ENCODE data around the gene CHCHD10. TPM values are rescaled to one million over a fixed set of nuclear protein-coding genes. Genes with fewer than 3 reads are reported as not detected.

The CHCHD10 gene
- total RNA-seq, 1 experiment from 2014 or later = 115 TPM

GRCh38 chr22:23754220-23754919, 13.4 kb downstream of the CHCHD10 start, which contains the start of gene VPREB3:
Gene VPREB3 (minus strand): TSS chr22:23754425. CDS start chr22:23754363, 62 bp downstream.
- DNase-seq = peak; percentile 95
- H3K9ac ChIP-seq (ENCODE audit: low read length) = peak within 1 kb of the TSS; percentile 99
- peak within 1 kb of the TSS; percentile 98 for H3K27ac ChIP-seq (ENCODE audit: low read length)
- H3K4me3 ChIP-seq (ENCODE audit: low read length) = peak within 1 kb of the TSS; percentile 89
- peaks cover 13% of the 10 kb centered on the region for H3K79me2 ChIP-seq (ENCODE audit: low read length)
- H3K4me2 ChIP-seq (ENCODE audit: low read depth, low read length, poor library complexity, severe bottlenecking) = peak within 1 kb of the TSS; percentile 93
- H2AFZ ChIP-seq (ENCODE audit: low read length) = no peak within 1 kb of the TSS
- no peaks in the 10 kb centered on the region for H4K20me1 ChIP-seq (ENCODE audit: insufficient read depth, low read depth, low read length)
- no peaks in the 10 kb centered on the region for H3K9me2 ChIP-seq (replicated peaks; ENCODE audit: insufficient read depth, low read length)
- peaks cover 87% of the 10 kb centered on the region for H3K4me1 ChIP-seq (ENCODE audit: low read length)
- H3K9me3 ChIP-seq (ENCODE audit: low read length) = no peaks in the 10 kb centered on the region
- no peaks in the 10 kb centered on the region for H3K36me3 ChIP-seq (ENCODE audit: insufficient read depth, low read length)
- no peaks in the 10 kb centered on the region for H3K27me3 ChIP-seq (ENCODE audit: low read length)

- peaks cover 84% of the 10 kb centered on the region for H3K4me1 ChIP-seq (ENCODE audit: low read length)
- H2AFZ ChIP-seq (ENCODE audit: low read length) = no peak overlapping the region
- H3K27me3 ChIP-seq (ENCODE audit: low read length) = no peaks in the 10 kb centered on the region
- H3K9me3 ChIP-seq (ENCODE audit: low read length) = no peaks in the 10 kb centered on the region
- H3K79me2 ChIP-seq (ENCODE audit: low read length) = peaks cover 13% of the 10 kb centered on the region
- H3K4me3 ChIP-seq (ENCODE audit: low read length) = peak overlapping the region; percentile 89
- peak overlapping the region; percentile 93 for H3K4me2 ChIP-seq (ENCODE audit: low read depth, low read length, poor library complexity, severe bottlenecking)
- no peaks in the 10 kb centered on the region for H3K9me2 ChIP-seq (replicated peaks; ENCODE audit: insufficient read depth, low read length)
- DNase-seq = peak; percentile 92
- peak overlapping the region; percentile 98 for H3K27ac ChIP-seq (ENCODE audit: low read length)
- peak overlapping the region; percentile 99 for H3K9ac ChIP-seq (ENCODE audit: low read length)
- no peaks in the 10 kb centered on the region for H3K36me3 ChIP-seq (ENCODE audit: insufficient read depth, low read length)
- no peaks in the 10 kb centered on the region for H4K20me1 ChIP-seq (ENCODE audit: insufficient read depth, low read depth, low read length)
Observed at GRCh38 chr22:23753385-23753784, 14.4 kb downstream of the CHCHD10 start.

GRCh38 chr22:23752750-23753149, 15.0 kb downstream of the CHCHD10 start:
- H3K4me1 ChIP-seq (ENCODE audit: low read length) = peaks cover 83% of the 10 kb centered on the region
- DNase-seq = peak; percentile 96

GRCh38 chr22:23752090-23752691, 15.6 kb downstream of the CHCHD10 start:
- no peaks in the 10 kb centered on the region for H3K9me2 ChIP-seq (replicated peaks; ENCODE audit: insufficient read depth, low read length)
- H4K20me1 ChIP-seq (ENCODE audit: insufficient read depth, low read depth, low read length) = no peaks in the 10 kb centered on the region
- H3K27me3 ChIP-seq (ENCODE audit: low read length) = no peaks in the 10 kb centered on the region
- peak overlapping the region; percentile 89 for H3K4me3 ChIP-seq (ENCODE audit: low read length)
- peak overlapping the region; percentile 99 for H3K9ac ChIP-seq (ENCODE audit: low read length)
- peaks cover 14% of the 10 kb centered on the region for H3K79me2 ChIP-seq (ENCODE audit: low read length)
- no peaks in the 10 kb centered on the region for H3K9me3 ChIP-seq (ENCODE audit: low read length)
- H3K4me2 ChIP-seq (ENCODE audit: low read depth, low read length, poor library complexity, severe bottlenecking) = peak overlapping the region; percentile 93
- peak overlapping the region; percentile 98 for H3K27ac ChIP-seq (ENCODE audit: low read length)
- peak; percentile 98 for DNase-seq
- H2AFZ ChIP-seq (ENCODE audit: low read length) = no peak overlapping the region
- H3K36me3 ChIP-seq (ENCODE audit: insufficient read depth, low read length) = no peaks in the 10 kb centered on the region
- peaks cover 80% of the 10 kb centered on the region for H3K4me1 ChIP-seq (ENCODE audit: low read length)

More at GRCh38 chr22:23752750-23753149, 15.0 kb downstream of the CHCHD10 start:
- Histone ChIP-seq H3K4me2 (ENCODE audit: low read depth, low read length, poor library complexity, severe bottlenecking) (peak overlapping the region; percentile 93), H3K9me3 (ENCODE audit: low read length) (no peaks in the 10 kb centered on the region), H3K9ac (ENCODE audit: low read length) (peak overlapping the region; percentile 99), H3K27me3 (ENCODE audit: low read length) (no peaks in the 10 kb centered on the region), H4K20me1 (ENCODE audit: insufficient read depth, low read depth, low read length) (no peaks in the 10 kb centered on the region), H2AFZ (ENCODE audit: low read length) (no peak overlapping the region), H3K79me2 (ENCODE audit: low read length) (peaks cover 13% of the 10 kb centered on the region), H3K36me3 (ENCODE audit: insufficient read depth, low read length) (no peaks in the 10 kb centered on the region), H3K27ac (ENCODE audit: low read length) (peak overlapping the region; percentile 98), H3K4me3 (ENCODE audit: low read length) (peak overlapping the region; percentile 89), H3K9me2 (replicated peaks; ENCODE audit: insufficient read depth, low read length) (no peaks in the 10 kb centered on the region)

- no peaks in the 10 kb centered on the region for H3K36me3 ChIP-seq (ENCODE audit: insufficient read depth, low read length)
- no peaks in the 10 kb centered on the region for H3K9me3 ChIP-seq (ENCODE audit: low read length)
- H4K20me1 ChIP-seq (ENCODE audit: insufficient read depth, low read depth, low read length) = no peaks in the 10 kb centered on the region
- H3K4me1 ChIP-seq (ENCODE audit: low read length) = peaks cover 80% of the 10 kb centered on the region
- H3K79me2 ChIP-seq (ENCODE audit: low read length) = peaks cover 19% of the 10 kb centered on the region
- H3K27ac ChIP-seq (ENCODE audit: low read length) = peak overlapping the region; percentile 98
- H3K27me3 ChIP-seq (ENCODE audit: low read length) = no peaks in the 10 kb centered on the region
- peak overlapping the region; percentile 93 for H3K4me2 ChIP-seq (ENCODE audit: low read depth, low read length, poor library complexity, severe bottlenecking)
- no peak overlapping the region for H2AFZ ChIP-seq (ENCODE audit: low read length)
- H3K9ac ChIP-seq (ENCODE audit: low read length) = peak overlapping the region; percentile 99
- H3K4me3 ChIP-seq (ENCODE audit: low read length) = peak overlapping the region; percentile 89
- no peaks in the 10 kb centered on the region for H3K9me2 ChIP-seq (replicated peaks; ENCODE audit: insufficient read depth, low read length)
- DNase-seq = peak; percentile 86
Observed at GRCh38 chr22:23751441-23751996, 16.3 kb downstream of the CHCHD10 start.

GRCh38 chr22:23750714-23751440, 16.9 kb downstream of the CHCHD10 start, which contains the start of gene ZNF70:
Gene ZNF70 (minus strand): TSS chr22:23751112. CDS start chr22:23745140, 5,972 bp downstream.
- Histone ChIP-seq H3K79me2 (ENCODE audit: low read length) (peaks cover 19% of the 10 kb centered on the region), H3K4me2 (ENCODE audit: low read depth, low read length, poor library complexity, severe bottlenecking) (peak within 1 kb of the TSS; percentile 93), H3K9me3 (ENCODE audit: low read length) (no peaks in the 10 kb centered on the region), H3K4me1 (ENCODE audit: low read length) (peaks cover 76% of the 10 kb centered on the region), H3K36me3 (ENCODE audit: insufficient read depth, low read length) (no peaks in the 10 kb centered on the region), H4K20me1 (ENCODE audit: insufficient read depth, low read depth, low read length) (no peaks in the 10 kb centered on the region), H3K9me2 (replicated peaks; ENCODE audit: insufficient read depth, low read length) (no peaks in the 10 kb centered on the region), H3K4me3 (ENCODE audit: low read length) (peak within 1 kb of the TSS; percentile 89), H2AFZ (ENCODE audit: low read length) (no peak within 1 kb of the TSS), H3K27me3 (ENCODE audit: low read length) (no peaks in the 10 kb centered on the region), H3K9ac (ENCODE audit: low read length) (peak within 1 kb of the TSS; percentile 99), H3K27ac (ENCODE audit: low read length) (peak within 1 kb of the TSS; percentile 98)
- DNase-seq = peak; percentile 96

GRCh38 chr22:23750367-23750713, 17.4 kb downstream of the CHCHD10 start:
- Histone ChIP-seq H3K9me2 (replicated peaks; ENCODE audit: insufficient read depth, low read length) (no peaks in the 10 kb centered on the region), H3K4me3 (ENCODE audit: low read length) (peak overlapping the region; percentile 89), H3K27me3 (ENCODE audit: low read length) (no peaks in the 10 kb centered on the region), H4K20me1 (ENCODE audit: insufficient read depth, low read depth, low read length) (no peaks in the 10 kb centered on the region), H3K4me1 (ENCODE audit: low read length) (peaks cover 70% of the 10 kb centered on the region), H3K36me3 (ENCODE audit: insufficient read depth, low read length) (no peaks in the 10 kb centered on the region; the same call in 1 of the 2 replicates), H3K27ac (ENCODE audit: low read length) (peak overlapping the region; percentile 59), H3K4me2 (ENCODE audit: low read depth, low read length, poor library complexity, severe bottlenecking) (peak overlapping the region; percentile 93), H2AFZ (ENCODE audit: low read length) (no peak overlapping the region), H3K79me2 (ENCODE audit: low read length) (peaks cover 19% of the 10 kb centered on the region), H3K9me3 (ENCODE audit: low read length) (no peaks in the 10 kb centered on the region), H3K9ac (ENCODE audit: low read length) (peak overlapping the region; percentile 99)
- peak; percentile 59 for DNase-seq
